Stimulated activated CD8-positive, alpha-beta memory T cell treated with anti-CD3 and anti-CD28 coated beads, Interleukin-12 subunit alpha, Interleukin-12 subunit beta, amount 100 ng/mL, for 1 hour (primary cell): ENCODE measurements around the gene MARCO.
"Not testable (repeated sequence)": the region's sequence is repeated elsewhere in the genome, so short reads cannot be mapped to it uniquely, and the experiment has no call there.

ENCODE experiments used
- DNase-seq: peaks from one replicate; pipeline ENCODE4 v3.0.0-alpha.2; 2020; ENCODE audit warnings: low read depth

Gene MARCO

DNA sequence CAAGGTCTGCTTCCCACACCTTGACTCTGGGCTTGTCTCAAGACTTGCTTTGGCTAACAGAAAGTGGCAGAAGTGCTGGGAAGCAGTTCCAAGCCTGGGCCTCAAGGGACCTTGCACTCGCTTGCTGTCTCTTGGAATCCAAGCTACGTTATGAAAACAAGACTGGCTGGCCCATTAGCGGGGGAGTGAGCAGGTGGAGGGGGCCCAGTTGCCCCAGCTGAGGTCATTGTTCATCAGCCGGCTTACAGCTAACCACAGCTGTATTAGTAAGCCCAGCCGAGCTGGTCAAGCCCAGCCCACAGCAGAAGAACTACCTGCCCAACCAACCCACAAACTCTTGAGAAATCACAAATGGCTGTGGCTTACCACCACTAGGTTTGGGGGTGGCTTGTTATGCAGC lies 63.1 kb downstream of the MARCO start:
- DNase-seq: no peak

DNA sequence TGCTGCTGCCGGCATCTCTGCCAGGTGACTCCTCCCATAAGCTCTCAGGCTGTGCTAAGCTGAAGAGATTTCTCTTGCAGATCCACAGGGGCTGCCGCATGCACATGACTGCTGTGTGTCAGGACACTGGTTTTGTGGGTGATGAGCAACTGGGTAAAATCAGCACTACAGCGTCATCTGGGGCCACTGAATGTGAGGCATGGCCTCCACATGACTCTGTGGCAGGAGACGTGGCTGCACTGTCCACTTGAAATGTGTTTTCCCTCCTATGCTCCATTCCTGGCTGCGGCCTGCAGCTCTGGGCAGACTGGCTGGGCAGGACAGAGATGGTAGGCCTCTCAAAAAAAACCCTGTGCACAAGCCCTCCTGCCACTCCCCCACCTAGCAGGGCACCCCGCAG lies 63.6 kb downstream of the MARCO start:
- DNase-seq: no peak

DNA sequence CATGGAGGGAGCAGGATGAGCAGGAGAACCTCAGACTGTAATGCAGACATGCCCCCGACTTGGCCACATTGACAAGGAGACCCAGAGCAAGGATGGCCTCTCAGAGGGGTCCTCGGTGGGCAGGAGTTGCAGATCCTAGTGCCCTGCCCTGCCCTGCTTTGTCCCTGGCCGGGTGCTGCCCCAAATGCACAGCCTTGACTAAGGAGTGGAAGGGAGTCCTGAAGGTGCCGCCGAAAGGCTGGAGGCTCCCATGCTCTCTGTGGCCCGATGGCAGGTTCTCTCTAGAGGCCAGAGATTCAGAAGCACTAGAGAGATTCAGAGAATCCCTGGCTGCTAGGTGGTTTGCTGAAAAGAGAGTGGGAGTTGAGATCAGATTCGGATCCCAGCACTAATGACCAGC lies 64.4 kb downstream of the MARCO start:
- no peak for DNase-seq

DNA sequence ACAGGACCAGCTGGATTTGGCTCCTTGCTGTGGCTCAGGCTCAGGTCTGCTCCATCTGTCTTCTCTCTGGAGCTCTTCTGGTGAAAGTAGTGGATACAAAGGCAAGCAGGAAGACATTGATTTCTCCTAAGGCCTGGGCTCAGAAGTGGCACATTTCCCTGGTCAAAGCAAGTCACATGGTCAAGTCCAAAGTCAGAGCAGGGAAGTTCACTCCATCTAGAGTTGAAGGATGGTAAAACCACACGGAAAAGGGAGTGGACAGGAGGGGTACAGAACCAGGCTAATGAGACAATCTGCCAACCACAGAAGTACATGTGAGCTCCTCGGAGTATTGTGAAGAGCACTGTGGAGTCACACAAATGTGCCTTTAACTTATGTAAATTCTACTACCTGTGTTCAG lies 66.1 kb downstream of the MARCO start:
- no peak for DNase-seq

DNA sequence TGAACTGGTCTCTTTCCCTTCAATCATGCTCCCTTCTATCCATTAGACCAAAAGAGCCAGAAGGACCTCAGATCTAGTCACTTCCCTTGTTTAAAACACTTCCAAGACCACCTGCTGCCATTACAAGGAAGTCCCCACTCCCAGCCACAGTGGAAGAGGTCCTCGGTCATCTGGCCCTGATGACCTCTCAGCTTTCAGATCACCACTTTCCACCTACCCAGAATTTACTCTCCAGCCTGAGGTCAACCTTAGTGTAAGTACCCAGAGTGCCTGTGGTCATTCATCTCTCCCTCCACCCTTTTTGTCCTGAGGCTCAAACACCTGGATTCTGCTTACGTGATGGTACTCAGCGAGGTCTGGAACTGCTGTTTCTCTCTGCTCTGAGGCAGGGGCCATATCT lies 67.1 kb downstream of the MARCO start:
- DNase-seq: no peak

DNA sequence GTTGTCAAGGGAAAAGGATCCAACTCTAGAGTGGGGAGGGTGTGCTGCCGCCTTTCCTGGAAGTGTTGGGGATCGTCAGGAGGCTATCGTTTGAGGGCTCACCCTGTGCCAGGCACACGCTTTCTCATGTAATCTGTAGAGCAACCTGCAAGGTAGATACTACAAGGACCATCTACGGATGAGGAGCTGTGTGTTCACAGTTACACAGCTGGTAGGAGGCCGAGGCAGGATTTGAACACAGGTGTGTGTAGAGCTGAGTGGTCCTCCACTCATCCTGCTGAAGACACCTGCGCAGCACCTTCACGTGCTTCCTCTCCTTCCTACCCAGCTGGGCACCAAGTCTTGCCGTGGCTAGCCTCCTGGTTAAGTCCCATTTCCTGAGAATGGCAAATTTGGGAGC lies 68.3 kb downstream of the MARCO start:
- DNase-seq: no peak

DNA sequence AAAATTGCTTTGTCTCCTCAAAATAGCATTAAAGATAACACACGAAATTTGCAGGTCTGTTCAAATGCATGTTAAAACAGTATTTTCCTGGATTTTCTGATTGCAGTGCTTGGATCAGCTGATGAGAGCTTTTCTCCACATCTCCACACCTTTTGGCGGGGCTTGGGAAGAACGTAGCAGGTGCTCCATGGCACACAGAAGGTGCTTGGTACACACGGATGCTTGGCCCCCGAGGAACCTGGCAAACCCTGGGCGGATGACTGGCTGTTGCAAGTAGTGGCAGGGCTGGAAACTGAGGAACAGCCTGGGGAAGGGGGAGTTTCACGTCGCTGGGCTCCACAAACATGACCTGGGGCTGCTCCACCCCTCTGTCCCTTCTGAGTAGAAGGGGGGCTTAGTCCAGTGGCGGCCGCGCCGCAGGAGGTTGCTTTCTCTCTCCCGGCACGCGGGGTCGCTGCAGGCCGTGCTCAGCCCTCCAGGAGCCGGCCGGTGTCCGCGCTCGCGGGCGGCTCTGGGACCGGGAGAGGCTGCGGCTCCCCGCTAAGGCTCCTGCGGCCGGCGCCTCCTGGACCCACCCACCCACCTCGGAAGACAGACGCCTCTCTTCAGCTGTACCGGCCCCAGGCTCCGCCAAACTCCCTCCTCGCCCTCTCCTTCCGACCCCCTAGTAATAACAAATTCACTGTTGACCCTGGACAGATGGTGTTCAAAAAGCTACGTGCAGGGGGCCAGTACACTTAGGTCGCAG lies 69.3 kb downstream of the MARCO start:
- DNase-seq: no peak

DNA sequence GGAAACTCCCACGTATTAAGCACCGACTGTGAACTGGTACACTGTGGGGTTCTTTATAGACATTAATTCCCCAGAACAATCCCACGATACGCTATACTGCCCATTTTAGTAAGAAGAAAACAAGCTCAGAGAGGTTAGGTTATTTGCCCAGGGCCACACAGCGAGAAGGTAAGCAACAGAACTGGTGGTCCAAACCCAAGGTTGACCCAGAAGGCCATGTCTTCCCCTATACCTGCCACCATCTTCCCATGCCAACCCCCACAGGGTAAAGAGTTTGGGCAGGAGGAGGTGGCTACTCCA lies 69.9 kb downstream of the MARCO start:
- no peak for DNase-seq

DNA sequence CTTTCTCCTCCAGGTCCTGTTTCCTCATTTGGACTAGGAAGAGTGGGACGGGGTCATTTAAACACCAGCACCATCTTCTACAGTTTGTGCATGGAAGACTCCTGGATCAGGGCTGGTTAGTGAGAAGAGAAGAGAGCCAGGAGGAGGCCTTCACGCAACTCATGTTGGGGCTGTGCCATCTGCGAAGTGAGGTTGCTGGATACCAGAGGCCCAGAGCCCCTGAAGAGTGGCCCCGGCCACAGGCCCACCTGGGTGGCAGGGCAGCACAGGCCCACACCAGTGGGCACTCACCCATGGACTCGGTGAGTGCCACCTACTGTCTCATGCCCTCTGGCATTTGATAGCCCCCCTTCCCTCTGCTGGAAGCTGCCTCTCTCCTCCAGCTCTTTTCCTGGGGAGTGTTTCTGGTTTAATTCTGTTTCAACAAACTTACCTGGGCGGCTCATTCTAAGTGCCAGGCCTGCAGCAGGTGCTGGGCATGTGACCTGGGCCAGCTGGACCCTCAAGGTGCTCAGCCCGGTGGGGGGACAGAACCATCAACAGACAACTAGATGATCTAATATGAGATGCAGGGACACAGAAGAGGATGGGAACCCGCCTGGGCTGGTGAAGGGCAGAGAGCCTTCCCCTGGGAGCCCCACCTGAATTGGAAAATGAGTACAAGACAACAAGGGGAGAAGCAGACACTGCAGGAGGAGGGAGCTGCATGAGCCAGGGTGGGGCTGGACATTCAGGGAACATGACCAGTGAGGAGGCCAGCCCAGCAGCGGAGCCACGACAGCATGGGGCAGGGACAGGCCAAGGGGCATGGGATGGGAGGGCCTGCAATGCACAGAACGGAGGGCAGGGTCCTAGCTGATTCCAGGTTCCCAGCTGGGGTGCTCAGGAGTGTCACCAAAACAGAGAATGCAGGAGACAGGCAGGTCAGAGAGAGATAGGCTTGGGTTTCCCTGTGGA lies 70.6 kb downstream of the MARCO start:
- no peak for DNase-seq

DNA sequence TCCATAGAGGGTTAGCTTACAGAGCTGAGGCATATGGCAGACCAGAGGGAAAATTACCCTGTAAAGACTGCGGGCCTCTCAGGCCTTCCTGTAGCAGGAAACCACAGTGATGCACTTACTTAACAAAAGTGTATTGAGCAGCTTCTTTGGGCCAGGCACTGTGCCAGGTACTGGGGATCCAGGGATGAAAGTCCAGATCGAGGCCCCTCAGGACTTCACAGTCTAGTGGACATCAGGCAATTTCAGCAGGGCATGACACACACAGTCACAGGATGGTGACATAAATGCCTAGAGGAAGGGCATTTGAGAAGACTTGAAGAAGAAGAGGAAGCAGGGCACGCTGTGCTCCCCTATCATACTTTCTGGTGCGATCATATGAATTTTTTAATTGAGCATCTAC lies 71.7 kb downstream of the MARCO start:
- DNase-seq: no peak

DNA sequence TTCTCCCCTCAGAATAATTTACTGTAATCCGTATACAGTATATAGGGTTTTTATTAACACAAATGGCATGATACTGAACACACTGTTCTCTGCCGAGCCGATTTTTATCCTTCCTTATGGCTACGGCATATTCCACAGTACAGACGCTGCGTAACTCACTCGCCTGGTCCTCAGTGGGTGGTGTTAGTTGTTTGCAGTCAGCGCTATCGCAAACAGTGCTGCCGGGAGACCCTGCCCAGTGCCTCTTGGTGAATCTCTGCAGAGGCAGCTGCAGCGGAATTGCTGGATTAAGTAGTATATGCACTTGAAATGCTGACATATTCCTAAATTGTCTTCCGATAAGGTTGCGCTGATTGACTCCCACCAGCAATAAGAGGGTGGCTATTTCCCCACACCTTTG lies 73.9 kb downstream of the MARCO start:
- DNase-seq: no peak

DNA sequence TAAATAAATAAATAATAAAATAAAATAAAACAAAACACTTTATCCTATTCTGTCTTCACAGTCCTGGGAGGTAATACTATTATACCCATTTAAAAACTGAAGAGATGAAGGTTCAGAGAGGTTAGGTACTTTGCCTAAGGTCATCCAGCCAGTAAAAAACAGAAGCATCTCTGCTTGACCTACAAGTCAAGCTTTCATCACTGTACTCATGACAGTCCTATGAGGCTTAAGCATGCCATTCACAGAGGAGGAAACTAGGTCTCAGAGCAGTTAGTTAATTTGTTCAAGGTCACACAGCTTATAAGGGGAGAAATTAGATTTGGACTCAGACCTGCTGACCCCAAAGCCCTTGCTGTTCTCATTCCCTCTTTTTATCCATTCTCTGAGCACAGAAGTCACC lies 77.5 kb downstream of the MARCO start:
- no peak for DNase-seq

DNA sequence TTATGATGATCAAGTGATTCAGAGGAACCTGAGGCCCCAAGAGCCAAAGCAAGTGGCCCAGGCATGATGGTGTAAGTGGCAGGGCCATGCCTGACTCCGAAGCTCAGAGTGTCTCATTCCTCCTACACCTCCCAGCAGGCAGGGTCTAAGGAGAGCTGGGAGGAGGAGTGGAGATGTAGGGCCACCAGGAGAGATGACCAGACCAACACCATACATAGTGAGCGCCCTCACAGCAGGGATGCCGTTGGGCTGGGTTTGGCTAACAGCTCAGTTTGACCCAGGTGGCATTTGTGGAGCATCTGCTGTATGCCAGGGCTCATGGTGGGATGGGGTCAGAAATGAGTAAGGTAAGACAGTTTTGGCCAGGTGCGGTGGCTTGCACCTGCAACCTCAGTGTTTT lies 80.7 kb downstream of the MARCO start:
- no peak for DNase-seq

DNA sequence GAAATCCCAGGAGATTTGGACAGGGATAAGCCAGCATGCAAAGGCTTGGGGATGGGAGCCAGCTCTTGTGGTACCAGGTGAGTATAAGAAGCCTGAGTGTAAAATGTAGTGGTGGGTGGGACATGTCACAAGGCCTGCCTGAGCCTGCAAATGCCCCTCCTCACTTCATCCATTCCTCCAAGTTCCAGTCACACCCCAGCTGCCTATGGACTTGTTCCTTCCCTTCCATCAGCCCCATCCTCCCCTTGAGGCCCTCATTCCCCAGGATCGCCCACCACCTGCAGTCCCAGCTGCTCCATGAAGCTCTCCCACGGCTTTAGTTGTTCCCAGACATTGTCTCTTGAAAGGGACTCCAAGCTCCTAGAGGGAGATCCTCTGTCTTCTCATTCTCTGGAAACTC lies 81.5 kb downstream of the MARCO start:
- DNase-seq: no peak

DNA sequence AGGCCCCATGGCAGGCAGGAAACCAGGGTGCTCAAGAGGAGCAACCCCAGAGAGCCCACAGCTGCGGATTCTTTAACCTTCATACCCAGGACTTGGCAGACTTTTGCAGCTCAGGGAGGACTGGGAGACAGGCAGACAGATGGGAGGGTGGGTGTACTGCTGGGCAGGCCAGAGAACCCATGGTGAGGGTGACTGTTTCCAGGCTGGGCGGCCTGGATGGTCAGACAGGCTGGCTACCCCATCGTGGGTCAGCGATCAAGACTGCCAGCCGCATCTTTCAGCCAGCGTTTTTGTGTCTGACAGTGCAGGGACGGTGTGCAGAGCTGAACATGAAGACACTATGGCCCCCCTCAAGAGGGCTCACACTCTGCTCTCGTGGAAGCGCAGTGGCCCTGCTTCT lies 82.2 kb downstream of the MARCO start:
- no peak for DNase-seq

DNA sequence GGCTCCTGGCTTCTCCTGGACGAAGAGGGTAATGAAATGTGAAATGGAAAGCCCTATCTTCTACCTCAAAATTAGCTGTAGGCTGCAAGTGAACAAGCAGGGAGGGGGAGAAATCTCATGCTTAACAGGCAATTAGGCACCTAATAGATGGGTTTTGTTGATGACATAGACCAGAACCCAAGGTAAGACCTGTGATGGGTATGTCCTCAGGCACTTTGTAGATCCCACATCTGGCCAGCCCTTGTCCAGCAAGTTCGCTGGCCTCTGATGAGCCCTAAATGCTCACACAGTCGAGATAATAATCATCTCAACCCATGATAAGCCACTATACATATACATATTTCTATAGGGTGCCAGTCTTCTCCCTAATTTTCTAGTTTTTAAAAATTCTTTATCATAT lies 82.6 kb downstream of the MARCO start:
- no peak for DNase-seq

DNA sequence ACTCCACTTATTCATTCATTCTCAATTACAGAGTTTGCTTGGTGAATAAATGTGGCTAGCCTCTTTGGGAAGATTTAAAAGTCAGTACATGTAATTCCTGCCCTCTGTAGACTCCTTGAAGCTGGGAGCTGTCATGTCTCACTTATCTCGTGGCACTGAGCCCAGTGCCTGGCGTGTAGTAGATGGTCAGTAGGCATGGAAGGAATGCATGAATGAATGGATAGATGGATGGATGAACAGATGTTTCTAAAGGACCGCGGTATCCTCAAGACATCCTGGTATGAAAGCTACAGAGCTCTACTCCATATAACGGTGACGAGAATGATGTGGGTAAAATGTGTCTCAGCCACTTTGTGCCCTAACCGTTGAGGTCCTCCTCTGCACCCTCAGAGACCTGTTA lies 83.0 kb downstream of the MARCO start:
- DNase-seq: no peak

DNA sequence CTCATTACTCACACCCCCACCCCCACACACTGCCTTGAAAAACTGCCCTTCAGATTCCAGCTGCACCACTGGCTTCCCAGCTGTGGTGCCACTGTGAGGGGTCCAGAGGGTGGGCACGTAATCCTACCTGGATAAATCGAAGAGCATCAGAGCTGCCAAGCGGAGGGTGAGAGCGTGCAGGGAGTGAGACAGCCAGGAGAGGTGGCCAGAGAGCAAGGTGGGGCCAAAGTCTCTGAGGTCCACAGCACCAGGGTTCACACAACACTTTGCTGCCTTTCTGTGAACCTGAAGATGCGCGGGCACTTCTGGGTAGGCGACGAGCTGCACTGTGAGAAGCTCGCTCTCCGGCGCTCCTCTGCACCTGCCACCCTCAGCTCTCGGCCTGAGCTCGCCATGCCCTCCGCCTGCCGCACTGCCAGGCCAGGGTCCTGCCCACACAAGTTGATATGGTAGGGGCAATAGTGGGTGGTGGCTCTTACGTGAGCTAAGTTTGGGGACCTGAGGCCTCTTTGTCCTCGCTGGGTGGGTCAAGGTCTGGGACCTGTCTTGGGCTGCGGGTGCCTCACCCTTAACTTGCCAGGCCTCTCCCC lies 83.9 kb downstream of the MARCO start:
- no peak for DNase-seq

DNA sequence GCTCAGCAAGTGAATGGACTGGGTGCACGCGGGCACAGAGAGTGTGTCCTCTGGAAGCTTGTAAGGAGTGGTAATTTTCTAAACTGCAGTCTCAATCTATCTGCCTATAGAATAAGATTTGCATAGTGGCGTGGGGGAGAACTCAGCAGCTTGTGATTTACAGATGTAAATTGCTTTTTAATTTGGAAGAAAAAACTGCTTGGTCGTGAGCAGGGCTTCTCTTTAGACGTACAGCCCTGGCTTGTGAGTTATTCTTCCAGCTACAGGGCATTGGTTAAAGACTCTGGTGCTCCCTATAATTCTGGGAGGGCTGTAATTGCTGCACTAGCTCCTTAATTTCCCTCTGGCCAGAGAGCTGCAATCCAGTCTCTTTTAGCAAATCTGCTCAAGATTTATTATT lies 84.9 kb downstream of the MARCO start:
- no peak for DNase-seq

DNA sequence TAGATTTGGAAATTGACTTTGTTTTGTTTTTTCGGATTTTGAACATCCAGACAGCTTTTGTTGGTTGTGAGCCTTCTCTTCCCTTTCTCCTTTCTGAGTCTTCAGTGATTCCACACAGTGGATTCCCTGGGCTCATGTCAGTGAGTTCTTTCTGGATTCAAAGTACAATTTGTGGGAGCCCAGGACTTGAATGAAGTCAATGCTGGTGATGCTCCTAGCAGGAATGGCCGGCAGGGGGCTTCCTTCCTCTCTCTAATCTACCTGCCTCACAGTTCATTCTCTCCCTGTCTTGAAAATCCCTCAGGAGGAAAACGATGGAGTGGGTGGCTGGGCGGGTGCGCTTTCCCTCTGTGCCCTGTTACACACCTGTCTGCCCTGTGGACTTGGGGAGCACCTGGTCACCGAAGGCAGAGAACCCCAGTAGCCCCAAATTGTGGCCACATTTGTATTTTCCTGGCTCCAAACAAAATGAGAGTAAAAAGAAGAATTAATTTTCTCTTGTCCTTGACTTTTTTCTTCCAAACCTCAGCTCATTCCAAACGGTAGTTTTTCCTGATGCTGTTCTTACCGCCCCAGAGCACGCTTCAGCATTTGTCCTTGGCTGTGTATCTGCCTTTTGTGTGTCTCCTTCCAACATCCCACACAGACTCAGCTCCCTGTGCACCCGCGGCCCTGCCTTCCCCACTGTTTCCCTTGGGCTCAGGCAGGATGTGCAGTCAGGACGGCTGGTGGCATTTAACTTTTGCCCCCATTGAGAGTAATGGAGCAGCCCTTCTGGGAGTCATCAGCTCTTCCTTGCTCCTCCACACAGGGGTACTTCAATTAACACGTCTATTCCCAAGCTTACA lies 86.6 kb downstream of the MARCO start:
- no peak for DNase-seq

DNA sequence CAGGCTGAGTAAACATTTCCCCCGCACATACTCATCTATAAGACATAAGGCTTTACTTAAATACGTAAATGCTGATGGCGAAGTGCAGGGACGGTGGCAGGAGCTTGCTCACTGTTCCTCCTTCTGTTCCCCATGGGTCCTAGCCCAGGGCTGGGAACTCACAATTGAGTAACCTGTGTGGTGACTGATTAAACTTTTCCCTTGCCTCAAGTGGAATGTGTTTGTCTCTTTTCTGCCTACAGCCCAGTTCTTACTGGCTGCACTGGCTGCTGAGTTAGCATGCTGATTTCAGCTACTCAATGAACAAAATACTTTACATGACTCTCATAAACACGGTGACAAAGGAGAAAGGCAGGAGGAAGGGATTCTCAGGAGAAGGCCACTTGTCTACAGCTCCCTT lies 87.3 kb downstream of the MARCO start:
- no peak for DNase-seq

DNA sequence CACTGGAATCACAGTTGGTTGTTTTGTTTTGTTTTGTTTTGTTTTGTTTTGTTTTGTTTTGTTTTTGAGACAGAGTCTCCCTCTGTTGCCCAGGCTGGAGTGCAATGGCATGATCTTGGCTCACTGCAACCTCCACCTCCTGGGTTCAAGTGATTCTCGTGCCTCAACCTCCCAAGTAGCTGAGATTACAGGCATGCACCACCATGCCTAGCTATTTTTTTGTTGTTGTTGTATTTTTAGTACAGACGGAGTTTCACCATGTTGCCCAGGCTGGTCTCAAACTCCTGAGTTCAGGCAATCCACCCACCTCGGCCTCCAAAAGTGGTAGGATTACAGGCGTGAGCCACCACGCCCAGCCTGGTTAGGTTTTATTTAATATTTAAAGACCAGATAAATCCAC lies 95.9 kb downstream of the MARCO start:
- not testable (repeated sequence) for DNase-seq
